C1 segment of cervical spinal cord (tissue), 14 donors: ENCODE results near the gene CYBC1.

Experiments used
- DNase-seq, 14 donors: peaks; one replicate each; lab custom pipeline; 2025; lab: John Stamatoyannopoulos, UW

The CYBC1 gene

GRCh38 chr17:82449131-82449882, 1.2 kb downstream of the CYBC1 start:
- peak in 1 of 14 donors; percentile 17 for DNase-seq

DNA sequence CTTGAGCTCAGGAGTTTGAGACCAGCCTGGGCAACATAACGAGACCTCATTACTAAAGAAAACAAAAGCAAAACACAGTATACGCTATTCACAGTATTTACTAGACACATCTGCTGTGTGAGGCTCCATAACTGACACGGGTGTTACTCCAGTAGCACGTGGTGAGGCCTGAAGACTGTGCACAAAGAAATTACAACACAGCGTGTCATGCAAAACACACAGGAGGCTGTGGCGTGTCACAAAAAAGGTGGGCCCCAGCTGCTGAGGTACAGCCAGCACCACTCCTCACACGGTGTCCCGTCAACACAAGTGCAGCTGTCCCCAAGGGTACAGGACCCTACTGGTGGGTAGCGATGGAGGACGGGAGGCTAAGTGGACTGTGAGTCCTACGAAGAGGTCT, 2.7 kb downstream of the CYBC1 start:
- no peak for DNase-seq

GRCh38 chr17:82446649-82447048, 3.9 kb downstream of the CYBC1 start:
- DNase-seq: no peak

- DNase-seq: no peak
Measured at GRCh38 chr17:82446124-82446523, 4.4 kb downstream of the CYBC1 start.

GRCh38 chr17:82445542-82445941, 5.0 kb downstream of the CYBC1 start:
- DNase-seq: no peak

DNA sequence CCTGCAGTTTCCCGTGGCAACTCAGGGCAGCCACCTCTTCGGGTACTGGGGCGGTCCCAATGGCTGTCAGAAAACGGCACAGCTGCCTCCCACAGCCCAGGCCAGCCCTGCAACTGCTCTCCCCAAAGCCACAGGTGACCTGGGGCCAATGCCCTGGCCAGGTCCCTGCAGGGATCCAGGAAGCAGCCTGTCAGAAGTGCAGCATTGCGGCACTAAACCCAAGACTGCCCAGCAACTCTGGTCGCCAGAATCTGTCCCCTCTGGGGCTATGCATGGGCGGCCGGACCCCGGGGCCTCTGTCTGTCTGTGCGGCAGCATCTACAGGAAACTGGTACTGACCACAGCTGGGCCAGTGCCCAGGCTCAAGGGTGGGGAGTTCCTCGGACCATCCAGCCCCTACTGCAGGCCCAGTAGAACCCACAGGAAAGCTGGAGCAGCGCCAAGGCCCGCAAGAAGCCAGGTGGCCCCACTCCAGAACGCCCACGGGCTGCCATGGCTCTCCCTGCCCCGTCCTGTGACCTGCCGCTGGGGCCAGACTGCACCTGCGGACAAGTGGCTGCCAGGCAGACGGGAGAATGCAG, 5.5 kb downstream of the CYBC1 start:
- peak in 4 of 14 donors; percentile 23 to 45 (median 29) for DNase-seq

DNA sequence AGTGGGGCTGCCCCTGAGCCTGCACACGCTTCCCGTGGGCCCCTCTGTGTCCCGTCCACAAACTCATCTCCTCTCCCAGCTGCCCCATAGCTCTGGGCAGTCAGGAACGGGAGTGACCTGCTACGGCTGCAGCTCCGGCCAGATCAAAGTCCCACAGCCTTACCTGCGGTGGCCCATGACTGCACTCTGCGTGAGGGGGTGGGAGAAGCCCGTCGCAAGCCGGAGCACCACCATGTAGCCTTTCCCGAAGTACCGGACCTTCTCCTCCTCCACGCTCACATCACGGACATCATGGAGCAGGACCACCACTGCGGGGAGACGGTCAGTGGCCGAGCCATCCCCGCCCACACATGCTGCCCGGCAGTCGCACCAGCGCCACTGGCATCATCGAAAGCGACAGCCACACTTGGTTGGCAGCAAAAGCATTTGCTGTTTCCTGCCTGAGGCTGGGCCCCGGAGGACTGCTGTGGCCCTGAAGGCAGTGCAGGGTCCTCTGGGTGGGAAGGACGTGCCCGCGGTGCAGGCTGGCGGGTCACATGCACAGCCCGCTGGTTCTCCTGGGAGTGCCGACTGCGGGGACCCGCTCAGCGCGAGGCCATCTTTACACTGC, 6.2 kb downstream of the CYBC1 start:
- DNase-seq: peak in 1 of 14 donors; percentile 57

- DNase-seq: peak in 1 of 14 donors; percentile 27
Measured at GRCh38 chr17:82443465-82444283, 6.9 kb downstream of the CYBC1 start.

DNA sequence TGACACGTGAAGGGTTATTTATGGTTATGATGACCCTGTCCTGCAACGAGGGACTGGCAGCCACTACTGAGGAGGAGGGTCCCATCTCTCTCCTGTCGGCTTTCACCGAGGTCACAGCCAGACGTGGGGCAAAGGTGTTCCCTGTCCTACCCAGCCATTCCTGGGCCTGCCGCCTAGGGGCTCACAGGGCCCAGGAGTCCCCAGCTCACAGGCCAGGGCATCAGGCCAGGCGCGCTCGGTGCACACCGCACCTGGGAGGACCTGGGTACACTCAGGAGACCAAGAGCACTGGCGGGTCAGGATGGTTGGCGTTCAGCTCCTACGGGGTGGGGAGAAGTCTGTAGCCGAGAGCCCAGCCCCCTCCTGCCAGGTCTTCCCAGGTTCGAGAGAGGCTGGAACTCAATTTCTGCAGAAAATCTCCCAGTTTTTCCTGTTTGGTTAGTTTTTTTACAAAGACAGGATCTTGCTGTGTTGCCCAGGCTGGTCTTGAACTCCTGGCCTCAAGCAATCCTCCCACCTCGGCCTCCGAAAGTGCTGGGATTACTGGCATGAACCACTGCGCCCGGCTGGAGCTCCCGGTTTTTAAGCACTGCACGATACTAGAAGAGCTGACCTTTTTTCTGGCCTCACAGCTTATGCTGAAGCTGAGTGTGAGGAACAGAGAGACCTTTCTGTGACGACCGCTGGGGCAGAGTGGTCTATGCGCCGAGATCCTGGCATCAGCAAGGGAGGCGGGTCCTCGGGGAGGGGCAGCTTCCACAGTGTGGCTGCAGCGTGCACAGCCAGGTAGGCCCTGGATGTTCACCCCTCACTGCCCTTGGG, 7.7 kb downstream of the CYBC1 start:
- no peak for DNase-seq

GRCh38 chr17:82441691-82442487, 8.7 kb downstream of the CYBC1 start:
- DNase-seq: no peak

DNA sequence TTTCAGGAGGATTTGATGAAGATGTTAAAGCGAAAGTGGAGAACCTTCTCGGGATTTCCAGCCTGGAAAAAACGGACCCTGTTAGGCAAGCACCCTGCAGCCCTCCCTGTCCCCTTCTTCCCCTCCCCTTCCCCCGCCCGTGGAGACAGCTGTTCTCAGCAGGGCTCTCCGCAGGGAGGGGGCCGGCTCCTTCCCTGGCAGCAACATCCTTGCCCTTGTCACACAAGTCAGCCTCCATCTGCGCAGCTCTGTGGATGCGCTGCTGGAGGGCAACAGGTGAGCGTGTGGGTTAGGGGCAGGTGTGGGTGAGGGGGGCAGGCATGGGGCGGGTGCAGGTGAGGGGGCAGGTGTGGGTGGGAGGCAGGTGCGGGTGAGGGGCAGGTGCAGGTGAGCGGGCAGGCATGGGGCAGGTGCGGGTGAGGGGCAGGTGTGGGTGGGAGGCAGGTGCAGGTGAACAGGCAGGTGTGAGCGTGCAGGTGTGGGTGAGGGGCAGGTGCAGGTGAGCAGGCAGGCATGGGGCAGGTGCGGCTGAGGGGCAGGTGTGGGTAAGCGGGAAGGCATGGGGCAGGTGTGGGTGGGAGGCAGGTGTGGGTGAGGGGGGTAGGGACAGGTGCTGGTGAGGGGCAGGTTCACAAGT, 9.4 kb downstream of the CYBC1 start:
- no peak for DNase-seq

- peak in 5 of 14 donors; percentile 18 to 57 (median 31) for DNase-seq
Measured at GRCh38 chr17:82440469-82440981, 10.0 kb downstream of the CYBC1 start.

GRCh38 chr17:82439829-82440365, 10.7 kb downstream of the CYBC1 start:
- no peak for DNase-seq

DNA sequence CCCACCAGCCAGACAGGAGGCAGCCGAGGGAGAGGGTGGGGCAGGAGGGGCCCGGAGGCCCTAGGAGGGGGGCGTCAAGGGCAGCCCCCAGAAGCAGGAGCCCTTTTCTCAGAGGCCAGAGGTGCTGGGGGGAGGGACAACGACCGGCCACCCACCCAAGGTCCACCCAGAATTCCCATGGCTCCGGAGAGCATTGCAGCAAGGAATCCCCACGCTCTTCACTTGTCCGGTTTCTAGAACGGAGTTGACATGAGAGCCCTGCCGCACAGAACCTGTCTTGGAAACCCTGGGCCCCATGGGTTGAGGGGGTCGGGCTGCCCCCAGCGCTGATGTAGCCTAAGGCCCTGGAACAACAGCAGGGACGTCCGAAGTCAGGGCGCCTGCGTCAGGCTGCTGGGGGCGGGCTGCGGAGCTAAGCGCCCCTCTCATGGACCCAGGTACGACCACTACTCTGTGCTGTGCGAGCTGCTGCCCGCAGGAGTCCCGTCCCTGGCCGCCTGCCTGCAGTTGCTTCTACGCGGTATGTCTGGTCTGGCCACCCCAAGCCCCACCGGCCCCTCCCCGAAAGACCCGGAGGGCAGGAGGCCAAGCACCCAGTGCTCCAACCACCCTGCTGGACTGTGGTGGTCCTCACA, 11.2 kb downstream of the CYBC1 start:
- no peak for DNase-seq

DNA sequence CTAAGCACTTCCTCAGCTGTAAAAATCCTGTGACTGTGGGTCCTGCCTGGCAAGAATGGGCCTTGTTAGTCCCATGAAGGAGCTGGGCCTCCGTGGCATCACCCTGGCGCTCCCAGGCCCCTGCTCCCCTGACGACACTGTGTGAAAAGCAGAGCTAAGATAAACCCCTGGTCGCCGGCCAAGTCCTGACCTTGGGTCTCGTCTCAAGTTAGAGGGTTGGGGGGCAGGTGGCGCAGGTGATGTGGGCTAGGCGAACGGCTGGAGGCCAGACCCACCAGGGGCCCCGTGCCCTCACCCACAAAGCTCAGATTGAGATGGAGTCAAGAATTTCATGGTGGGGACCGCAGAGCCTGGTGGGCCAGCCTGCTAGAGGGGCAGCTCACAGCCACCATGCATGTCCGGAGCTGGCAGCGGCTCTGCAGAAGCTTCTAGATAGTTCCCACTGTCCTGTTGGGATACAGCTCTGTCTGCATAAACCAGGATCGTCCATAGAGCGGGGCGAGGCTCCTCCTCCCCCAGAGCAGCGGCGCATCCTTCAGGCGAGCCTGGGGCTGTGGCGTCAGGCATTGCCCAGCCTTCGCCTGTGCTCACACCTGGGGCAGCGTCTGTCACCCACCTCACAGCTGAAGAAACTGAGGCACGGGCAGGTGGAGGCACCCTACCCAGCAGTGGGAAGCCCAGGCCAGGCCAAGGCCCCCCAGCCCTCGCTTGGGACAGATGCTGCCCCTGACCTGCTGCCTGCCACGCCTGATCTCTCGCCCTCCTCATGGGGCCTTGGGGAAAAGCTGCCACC, 12.0 kb downstream of the CYBC1 start:
- DNase-seq: no peak

DNA sequence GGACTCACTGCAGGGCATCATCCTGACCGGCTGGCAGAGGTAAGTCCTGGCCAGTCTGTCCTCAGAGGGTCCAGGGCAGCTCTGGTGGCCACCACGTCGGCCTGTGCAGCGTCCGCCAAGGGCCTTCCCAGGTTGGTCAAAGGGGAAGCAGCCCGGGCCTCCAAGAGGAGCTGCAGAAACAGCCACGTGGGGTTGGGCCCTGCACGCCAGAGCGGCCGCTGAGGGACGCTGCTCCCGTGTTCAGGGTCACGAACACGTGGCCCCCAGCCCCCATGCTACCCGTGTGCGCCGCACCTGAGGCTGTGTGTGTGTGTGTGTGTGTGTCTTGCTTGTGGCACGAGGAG, 13.3 kb downstream of the CYBC1 start:
- no peak for DNase-seq

- DNase-seq: no peak
Measured at GRCh38 chr17:82436601-82437324, 13.8 kb downstream of the CYBC1 start.
